Activated naive CD8-positive, alpha-beta T cell (primary cell): Measurements from ENCODE around the gene ODAD3.

Experiments
- H3K27ac Mint-ChIP-seq: one replicate; pipeline ENCODE4 v1.8.0; 2021; ENCODE audit warnings: mixed read lengths
- H3K27me3 Mint-ChIP-seq: one replicate; pipeline ENCODE4 v1.8.0; 2021; ENCODE audit warnings: mixed read lengths
- H3K36me3 Mint-ChIP-seq: one replicate; pipeline ENCODE4 v1.8.0; 2021; ENCODE audit warnings: mixed read lengths
- H3K4me1 Mint-ChIP-seq: one replicate; pipeline ENCODE4 v1.8.0; 2021; ENCODE audit warnings: low read depth, mixed read lengths
- H3K4me3 Mint-ChIP-seq: one replicate; pipeline ENCODE4 v1.8.0; 2021; ENCODE audit warnings: mild to moderate bottlenecking, mixed read lengths
- H3K9me3 Mint-ChIP-seq: one replicate; pipeline ENCODE4 v1.8.0; 2021; ENCODE audit warnings: low read depth, mixed read lengths

Gene ODAD3

DNA sequence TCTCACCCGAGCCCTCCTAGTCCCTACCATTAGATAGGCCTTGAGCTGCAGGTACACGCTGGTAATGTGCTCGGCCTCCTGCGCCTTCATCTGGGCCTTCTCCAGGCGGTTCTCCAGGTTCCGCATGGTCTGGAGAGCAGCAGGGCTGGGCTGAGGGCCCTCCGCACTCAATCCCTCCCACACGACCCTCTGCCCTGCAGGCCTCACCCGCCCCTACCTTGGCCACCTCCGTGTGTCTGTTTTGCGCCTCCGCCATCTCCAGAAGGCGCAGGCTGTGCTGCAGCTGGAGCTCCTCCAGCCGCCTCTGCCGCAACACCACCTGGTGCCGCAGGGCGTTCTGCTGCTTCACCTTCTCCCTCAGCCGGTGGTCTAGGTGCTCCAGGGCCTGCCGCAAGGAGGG lies 8.3 kb downstream of the ODAD3 start:
- Mint-ChIP-seq H3K9me3 (no peaks in the 10 kb centered on the region), H3K4me3 (no peak overlapping the region), H3K27me3 (peaks cover 10% of the 10 kb centered on the region), H3K4me1 (peaks cover 18% of the 10 kb centered on the region), H3K36me3 (no peaks in the 10 kb centered on the region), H3K27ac (no peak overlapping the region)

DNA sequence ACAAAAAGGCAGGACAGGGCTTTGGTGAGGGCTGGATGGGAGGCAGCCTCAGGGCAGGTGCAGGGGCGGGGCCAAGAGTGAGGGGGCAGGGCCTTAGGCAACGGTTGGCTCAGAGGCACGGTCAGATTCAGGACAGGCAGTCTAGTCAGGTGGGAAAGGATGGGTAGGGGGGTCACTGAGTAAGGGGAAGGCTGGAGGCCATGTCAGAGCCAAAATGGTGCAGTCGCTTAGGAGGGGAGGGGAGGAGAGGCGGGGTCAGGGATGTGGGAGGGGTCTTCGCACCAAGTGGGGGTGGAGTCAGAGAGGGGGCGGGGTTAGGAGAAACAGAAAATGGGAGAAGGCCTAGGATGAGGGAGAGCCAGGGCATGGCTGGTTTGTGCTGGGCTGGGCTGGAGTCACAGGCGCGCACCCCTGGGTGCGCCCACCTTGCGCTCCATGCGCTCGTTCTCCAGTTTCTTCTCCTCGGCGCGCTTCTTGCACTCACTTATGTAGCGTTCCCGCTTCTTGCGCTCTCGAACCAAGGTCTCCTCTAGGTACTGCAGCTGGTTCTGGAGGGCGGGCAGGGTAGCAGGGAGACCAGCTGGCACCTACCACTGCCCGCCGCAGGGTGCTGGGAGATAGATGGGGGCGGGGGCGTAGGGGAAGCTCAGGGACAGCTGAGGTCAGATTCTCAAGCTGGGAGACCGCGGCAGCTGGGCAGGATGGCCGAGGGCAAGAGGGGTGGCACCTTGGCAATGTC lies 9.0 kb downstream of the ODAD3 start:
- H3K27me3 Mint-ChIP-seq, result peaks cover 16% of the 10 kb centered on the region
- H3K27ac Mint-ChIP-seq, result no peak overlapping the region
- H3K4me1 Mint-ChIP-seq, result peaks cover 26% of the 10 kb centered on the region
- no peak overlapping the region for H3K4me3 Mint-ChIP-seq
- H3K36me3 Mint-ChIP-seq, result no peaks in the 10 kb centered on the region
- no peaks in the 10 kb centered on the region for H3K9me3 Mint-ChIP-seq

DNA sequence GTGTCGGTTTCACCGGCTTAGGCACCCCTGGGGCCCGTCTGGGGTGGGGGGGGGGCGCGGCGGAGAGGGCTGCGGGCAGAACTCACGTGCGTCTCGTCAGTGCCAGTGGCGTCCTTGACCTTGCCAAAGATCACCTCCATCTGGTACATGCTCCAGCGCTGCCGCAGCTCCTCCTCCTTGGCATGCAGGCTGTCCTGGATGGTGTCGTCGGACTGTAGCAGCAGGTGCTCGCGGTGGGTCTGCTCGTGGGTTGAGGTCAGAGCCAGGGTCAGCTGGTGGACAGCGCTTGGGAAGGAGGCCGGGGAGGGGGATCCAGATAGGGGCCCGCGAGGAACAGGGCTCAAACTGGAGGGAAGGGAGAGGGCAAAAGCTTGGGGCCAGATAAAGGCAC lies 11.1 kb downstream of the ODAD3 start:
- Mint-ChIP-seq H3K27me3 (peaks cover 18% of the 10 kb centered on the region), H3K9me3 (no peaks in the 10 kb centered on the region), H3K4me1 (peaks cover 38% of the 10 kb centered on the region), H3K4me3 (no peak overlapping the region), H3K27ac (no peak overlapping the region), H3K36me3 (no peaks in the 10 kb centered on the region)

DNA sequence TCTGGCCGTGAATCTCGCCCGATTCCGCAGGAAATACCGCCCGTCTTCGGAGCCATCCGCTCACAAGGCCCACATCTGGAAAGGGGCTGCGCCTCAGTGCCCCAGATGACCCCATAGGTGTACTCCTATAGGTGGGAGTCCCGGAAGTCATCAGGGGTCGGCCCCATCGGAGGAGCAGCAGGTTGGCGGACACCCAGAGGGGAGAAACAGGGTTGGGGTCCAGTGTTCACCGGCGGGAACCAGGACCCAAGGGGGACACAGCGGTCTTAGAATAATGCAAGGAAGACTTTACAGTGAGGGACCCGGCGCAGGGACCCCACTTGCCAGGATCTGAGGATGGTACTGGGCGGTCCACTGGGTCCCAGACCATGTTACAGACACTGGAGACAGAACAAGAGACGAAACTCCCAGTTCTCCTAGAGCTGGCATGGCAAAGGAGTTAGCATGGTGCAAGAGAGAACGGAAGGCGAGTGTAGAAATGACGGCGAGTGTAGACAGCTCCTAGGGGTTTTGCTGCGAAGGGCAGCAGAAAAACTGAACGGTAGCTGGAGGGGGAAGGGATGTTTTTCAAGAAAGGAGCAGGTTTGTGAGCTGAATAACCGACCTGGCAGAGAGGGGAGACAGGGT lies 11.6 kb downstream of the ODAD3 start:
- H3K27me3 Mint-ChIP-seq, result peaks cover 18% of the 10 kb centered on the region
- H3K27ac Mint-ChIP-seq, result no peak overlapping the region
- peaks cover 38% of the 10 kb centered on the region for H3K4me1 Mint-ChIP-seq
- no peaks in the 10 kb centered on the region for H3K9me3 Mint-ChIP-seq
- H3K4me3 Mint-ChIP-seq, result peak overlapping the region; percentile 75
- H3K36me3 Mint-ChIP-seq, result no peaks in the 10 kb centered on the region

DNA sequence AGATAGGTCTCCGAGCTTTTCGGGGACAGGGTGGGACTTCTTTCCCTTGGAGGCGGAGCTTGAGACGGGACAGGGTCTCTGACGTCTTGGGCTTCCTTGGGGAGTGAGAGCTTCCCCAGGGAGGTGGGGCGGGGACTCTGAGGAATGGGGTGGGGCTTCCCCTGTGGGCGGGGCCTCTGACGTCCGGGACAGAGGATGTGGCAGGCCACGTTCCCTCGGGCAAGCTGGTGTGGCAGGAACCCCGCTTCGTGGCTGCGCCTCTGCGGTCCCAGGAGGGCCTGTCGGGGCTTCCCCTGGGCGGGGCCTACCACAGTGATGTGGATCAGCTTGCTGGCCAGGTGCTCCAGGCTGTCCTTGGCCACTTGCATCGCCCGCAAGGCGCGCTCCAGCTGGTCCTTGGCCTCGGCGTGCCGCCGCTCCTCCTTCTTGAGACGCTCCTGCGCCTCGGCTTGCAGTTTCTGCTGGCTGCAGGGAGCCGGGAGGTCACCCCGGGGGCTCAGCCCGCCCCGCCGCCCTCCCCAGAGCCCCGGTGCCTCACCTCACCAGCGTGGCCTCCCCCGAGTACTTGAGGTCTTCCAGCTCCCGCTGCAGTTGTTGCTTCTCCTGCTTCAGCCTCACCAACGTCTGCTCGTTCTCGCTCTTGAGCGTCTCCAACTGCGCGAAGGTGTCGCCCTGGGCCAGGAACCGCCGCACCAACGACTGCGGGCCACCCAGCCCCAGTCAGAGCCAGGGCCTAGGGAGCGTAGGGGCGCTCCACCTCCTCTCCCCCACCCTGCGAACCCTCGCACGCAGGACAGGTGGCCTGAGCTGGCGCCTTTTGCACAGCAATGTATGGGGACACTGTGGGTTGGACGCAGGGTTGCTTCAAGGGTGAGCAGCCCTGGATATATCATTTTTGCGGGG lies 12.5 kb downstream of the ODAD3 start:
- H3K4me1 Mint-ChIP-seq, result peaks cover 40% of the 10 kb centered on the region

DNA sequence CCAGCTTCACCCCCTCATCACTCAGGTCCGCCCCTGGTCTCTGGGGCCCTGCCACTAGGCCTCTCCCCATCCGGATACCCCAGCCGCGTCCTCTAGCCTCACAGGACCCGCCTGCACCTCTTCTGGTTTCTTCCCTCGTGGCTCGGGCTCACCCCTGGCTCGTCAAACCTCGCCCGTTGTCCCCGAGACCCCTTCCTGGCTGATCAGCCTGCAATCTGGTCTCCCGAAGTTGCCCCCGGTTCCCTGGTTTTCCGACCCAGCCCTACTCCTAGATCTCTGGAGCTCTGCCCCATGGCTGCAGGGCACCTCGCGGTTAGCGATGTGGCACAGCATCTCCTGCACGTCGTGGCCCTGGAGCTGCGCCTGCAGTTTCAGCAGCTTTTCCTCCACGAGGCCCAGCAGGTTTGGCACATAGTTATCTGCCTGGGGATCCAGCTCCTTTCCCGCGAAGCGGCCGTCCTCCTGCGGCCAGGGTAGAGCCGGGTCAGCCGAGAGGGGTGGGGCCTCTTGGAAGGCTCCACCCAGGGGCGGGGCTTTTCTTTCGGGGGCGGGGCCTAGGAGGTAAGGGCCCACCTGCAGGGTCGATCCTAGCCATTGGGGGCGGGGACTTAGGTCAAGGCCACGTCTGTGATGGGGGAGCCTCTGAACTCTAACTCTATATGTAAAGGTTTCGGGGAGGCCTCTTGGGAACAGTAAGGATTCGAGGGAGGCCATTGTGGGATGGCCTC lies 13.4 kb downstream of the ODAD3 start:
- Mint-ChIP-seq H3K4me3 (peak overlapping the region; percentile 54), H3K27ac (no peak overlapping the region), H3K4me1 (peaks cover 40% of the 10 kb centered on the region), H3K9me3 (no peaks in the 10 kb centered on the region), H3K27me3 (peaks cover 18% of the 10 kb centered on the region), H3K36me3 (no peaks in the 10 kb centered on the region)

More for the DNA sequence above, 12.5 kb downstream of the ODAD3 start:
- Mint-ChIP-seq H3K27ac (no peak overlapping the region), H3K9me3 (no peaks in the 10 kb centered on the region), H3K4me3 (peak overlapping the region; percentile 75), H3K27me3 (peaks cover 18% of the 10 kb centered on the region), H3K36me3 (no peaks in the 10 kb centered on the region)

DNA sequence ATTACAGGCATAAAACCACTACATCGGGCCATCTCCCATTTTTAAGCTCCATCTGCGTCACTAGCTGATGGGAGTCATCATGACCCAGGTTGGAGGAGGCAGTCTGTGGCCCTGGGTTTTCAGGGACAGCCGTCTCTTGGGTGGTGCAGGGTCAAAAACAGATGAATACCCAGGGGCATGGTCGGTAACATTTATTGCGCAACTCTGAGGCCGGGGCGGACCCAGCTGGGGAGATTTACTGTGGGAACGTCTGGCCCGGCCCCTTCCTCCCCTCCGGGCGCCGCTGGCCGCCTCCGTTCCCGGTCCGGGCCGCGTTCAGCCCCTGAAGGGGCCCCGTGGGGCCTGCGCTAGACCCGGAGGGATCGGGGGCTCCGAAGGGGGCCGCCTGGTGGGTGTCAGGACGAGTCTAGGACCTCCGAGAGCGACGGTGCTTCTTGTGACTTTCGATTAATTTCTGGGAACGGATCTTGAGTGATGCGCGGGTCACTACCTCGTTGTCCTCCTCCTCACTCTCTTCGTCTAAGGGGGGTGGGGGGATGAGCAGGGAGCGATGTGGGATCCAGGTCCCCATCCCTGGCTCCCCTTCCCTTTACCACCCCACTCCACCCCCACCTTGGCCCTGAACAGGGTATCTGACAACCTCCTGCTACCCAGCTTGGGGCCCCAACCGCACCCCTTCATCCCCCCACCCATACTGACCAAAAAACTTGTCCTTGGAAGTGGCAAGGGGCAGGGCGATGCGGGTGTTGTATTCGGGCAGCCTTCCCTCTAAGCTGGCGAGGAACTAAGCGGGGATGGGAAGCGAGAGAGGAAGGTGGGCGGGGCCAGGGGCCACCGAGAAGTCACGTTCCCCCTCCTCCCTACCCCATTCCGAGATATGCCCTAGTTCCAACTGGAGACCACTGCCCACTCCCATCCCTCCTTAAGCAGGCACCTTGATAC lies 14.2 kb downstream of the ODAD3 start:
- H3K4me1 Mint-ChIP-seq, result peaks cover 40% of the 10 kb centered on the region
- peaks cover 18% of the 10 kb centered on the region for H3K27me3 Mint-ChIP-seq
- H3K27ac Mint-ChIP-seq, result no peak overlapping the region
- no peaks in the 10 kb centered on the region for H3K9me3 Mint-ChIP-seq
- H3K4me3 Mint-ChIP-seq, result peak overlapping the region; percentile 54
- H3K36me3 Mint-ChIP-seq, result no peaks in the 10 kb centered on the region

DNA sequence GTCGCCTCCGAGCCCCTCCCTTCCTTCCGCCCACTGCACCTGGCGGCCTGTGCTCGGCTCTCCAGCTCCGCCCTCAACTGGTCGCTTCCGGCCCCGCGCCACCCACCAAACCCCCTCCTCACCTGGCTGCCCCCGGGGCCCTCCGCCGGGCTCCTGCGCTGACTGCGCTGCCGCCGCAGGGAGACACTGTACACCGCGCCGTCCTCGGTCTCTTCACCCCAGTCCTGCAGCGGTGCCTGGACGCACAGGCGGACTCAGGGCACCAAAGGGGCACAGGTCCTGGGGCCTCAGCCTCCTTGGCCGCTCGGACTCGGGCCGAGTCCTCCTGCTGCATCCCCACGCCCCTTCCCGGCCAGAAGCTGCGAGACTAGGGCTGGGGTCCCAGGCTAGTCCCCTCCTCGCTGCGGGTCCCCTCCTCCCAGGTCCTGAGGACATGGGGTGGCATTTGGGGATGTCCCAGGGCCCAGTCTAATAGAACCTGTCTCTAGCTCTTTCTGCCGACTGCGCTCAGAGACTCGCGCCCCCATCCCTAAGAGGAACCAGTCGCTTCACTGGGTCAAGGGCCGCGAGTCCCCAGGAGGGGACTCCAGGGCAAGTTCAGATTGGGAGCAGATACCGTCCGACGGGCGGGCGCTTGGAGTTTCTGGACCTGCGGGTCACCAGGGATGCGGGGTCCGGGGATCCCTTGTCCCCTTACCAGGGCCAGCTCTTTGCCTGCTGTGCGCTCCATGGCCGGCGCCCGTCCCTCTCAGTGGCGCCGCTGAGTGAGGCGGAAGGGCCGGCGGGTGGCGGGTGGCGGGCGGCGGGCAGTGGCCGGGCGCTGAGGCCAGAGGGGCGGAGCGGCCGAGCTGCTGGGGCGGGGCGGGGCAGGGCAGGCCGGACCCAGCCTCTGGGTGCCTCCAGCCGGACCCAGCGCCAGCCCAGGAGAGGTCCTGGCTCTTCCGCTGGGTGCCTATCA lies 16.1 kb downstream of the ODAD3 start, which contains the start of gene RGL3:
Gene RGL3 (minus strand): TSS at position 766 of the 958 bp plus-strand sequence. CDS start 36 bp downstream, at position 730.
- Mint-ChIP-seq H3K4me3 (no peak within 1 kb of the TSS), H3K36me3 (no peaks in the 10 kb centered on the region), H3K9me3 (no peaks in the 10 kb centered on the region), H3K4me1 (peaks cover 38% of the 10 kb centered on the region), H3K27ac (no peak within 1 kb of the TSS), H3K27me3 (peaks cover 20% of the 10 kb centered on the region)

DNA sequence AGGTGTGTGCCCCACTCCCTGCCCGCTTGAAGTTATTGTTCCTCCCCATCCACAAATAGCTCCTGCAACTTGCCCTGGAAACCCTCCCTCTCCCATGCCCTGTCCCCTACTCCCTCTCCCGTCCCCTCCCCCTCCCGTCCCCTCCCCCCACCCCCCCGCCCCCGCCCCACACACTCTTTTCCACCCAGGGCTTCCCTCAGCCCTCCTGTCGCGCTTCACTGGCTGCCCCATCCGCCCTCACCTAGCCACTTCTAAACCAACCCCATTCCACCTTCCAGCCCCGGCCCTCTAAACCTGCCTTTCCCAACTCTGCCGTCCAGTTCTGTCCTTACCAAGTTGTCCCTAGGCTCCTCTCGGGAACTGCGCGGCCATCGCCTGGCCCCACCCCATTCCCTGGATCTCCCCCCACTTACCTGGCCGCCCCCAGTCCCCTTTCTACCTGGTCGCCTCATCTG lies 16.8 kb downstream of the ODAD3 start:
- Mint-ChIP-seq H3K27me3 (peaks cover 15% of the 10 kb centered on the region), H3K9me3 (no peaks in the 10 kb centered on the region)

DNA sequence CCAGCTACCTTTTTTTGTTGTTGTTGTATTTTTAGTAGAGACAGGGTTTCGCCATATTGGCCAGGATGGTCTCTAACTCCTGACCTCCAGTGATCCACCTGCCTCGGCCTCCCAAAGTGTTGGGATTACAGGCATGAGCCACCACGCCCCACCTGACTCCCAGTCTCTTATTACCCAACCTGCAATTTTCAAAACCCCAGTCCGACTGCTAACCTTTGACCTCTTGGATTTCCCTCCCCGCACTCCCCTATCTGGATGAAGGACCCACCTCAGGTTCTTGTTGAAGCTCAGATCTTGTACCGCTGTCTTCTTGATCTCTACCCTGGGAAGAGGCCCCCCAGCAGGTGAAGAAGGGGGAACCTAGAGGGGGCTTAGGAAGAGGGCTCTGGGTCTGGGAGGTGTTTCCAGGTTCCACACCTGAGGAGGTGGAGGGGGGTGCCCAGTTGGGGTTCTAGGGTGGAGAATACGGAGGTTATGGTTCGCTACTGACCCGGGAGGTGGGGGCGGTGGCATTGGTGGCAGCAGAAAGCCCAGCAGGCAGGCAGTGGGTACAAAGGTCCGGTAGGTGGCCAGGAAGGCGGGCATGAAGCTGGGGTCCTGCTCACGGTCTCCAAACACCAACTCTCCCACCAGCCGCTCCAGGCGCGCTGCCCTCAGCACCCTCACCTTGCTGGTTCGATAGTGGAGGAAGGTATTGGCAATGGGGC lies 18.4 kb downstream of the ODAD3 start:
- Mint-ChIP-seq H3K27me3 (peaks cover 12% of the 10 kb centered on the region), H3K4me1 (peaks cover 20% of the 10 kb centered on the region), H3K27ac (no peak overlapping the region), H3K4me3 (no peak overlapping the region), H3K9me3 (no peaks in the 10 kb centered on the region), H3K36me3 (no peaks in the 10 kb centered on the region)

More for the DNA sequence above, 16.8 kb downstream of the ODAD3 start:
- Mint-ChIP-seq H3K27ac (no peak overlapping the region), H3K4me1 (peaks cover 33% of the 10 kb centered on the region), H3K36me3 (no peaks in the 10 kb centered on the region), H3K4me3 (no peak overlapping the region)

DNA sequence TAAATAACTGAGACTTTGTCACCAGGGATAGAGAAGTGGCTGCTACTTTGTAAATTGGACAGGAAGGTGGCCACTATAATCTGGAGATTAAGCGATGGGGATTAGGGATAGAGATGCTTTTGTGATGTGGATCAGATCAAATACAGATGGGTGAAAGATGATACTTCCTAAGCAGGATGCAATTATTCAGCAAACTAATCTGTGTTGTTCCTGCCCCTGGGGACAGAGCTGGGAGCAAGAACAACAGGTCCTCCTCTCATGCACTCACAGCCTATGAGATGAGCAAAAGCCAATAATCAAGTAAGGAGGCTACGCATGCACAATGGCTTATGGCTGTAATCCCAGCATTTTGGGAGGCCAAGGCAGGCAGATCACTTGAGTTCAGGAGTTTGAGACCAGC lies 20.4 kb downstream of the ODAD3 start:
- Mint-ChIP-seq H3K27me3 (peaks cover 7% of the 10 kb centered on the region), H3K9me3 (no peaks in the 10 kb centered on the region), H3K27ac (no peak overlapping the region), H3K4me1 (peaks cover 8% of the 10 kb centered on the region), H3K4me3 (no peak overlapping the region), H3K36me3 (no peaks in the 10 kb centered on the region)

DNA sequence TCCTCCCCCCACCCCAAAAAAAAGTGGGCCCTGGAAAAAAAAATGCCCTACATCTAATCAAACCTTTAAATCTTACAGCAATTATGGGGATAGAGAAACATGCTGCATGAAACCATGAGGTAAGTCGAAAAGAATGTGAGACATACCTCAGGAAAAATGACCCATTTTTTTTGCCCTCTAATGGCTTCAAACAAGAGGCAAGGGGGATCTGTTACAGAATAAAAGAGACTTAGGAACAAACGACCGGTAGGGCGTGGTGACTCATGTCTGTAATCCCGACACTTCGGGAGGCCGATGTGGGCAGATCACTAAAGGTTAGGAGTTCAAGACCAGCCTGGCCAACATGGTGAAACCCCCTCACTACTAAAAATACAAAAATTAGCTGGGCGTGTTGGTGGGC lies 24.2 kb downstream of the ODAD3 start:
- Mint-ChIP-seq H3K27me3 (peaks cover 14% of the 10 kb centered on the region), H3K36me3 (no peaks in the 10 kb centered on the region), H3K9me3 (no peaks in the 10 kb centered on the region), H3K27ac (no peak overlapping the region), H3K4me1 (no peaks in the 10 kb centered on the region), H3K4me3 (no peak overlapping the region)
